Measurements from ENCODE around the gene SELENOF.
A peak's percentile ranks its signal among the peaks of the same experiment; 100 is the strongest.

SELENOF gene

GRCh38 chr1:86913896-86914600 is at the start of gene SELENOF:
Gene SELENOF (minus strand): TSS chr1:86914126. CDS start chr1:86914111, 15 bp downstream.
- H3K4me3 ChIP-seq (replicated peaks; ENCODE audit: low read depth, low read length), result peak within 1 kb of the TSS; percentile 91
- TF ChIP-seq CTCF (IDR thresholded peaks at IDR 0.05; ENCODE audit: low read length, missing control alignments), result no peak
- peak; percentile 100 for DNase-seq (ENCODE audit: low read depth)

- DNase-seq (ENCODE audit: low read depth), result no peak
- TF ChIP-seq CTCF (IDR thresholded peaks at IDR 0.05; ENCODE audit: low read length, missing control alignments), result no peak
- no peak overlapping the region for H3K4me3 ChIP-seq (replicated peaks; ENCODE audit: low read depth, low read length)
These were observed 46.6 kb upstream of the SELENOF start for GRCh38 chr1:86960548-86960947.

GRCh38 chr1:86957221-86957620 is 43.3 kb upstream of the SELENOF start:
- DNase-seq (ENCODE audit: low read depth), result no peak
- TF ChIP-seq CTCF (IDR thresholded peaks at IDR 0.05; ENCODE audit: low read length, missing control alignments), result no peak
- H3K4me3 ChIP-seq (replicated peaks; ENCODE audit: low read depth, low read length), result no peak overlapping the region

- TF ChIP-seq CTCF (IDR thresholded peaks at IDR 0.05; ENCODE audit: low read length, missing control alignments), result no peak
- no peak for DNase-seq (ENCODE audit: low read depth)
- no peak overlapping the region for H3K4me3 ChIP-seq (replicated peaks; ENCODE audit: low read depth, low read length)
These were observed 42.3 kb upstream of the SELENOF start for GRCh38 chr1:86956221-86956620.

- DNase-seq (ENCODE audit: low read depth), result no peak
These were observed 41.8 kb upstream of the SELENOF start for GRCh38 chr1:86955678-86956077.

GRCh38 chr1:86953167-86953566 is 39.2 kb upstream of the SELENOF start:
- DNase-seq (ENCODE audit: low read depth), result no peak
- H3K4me3 ChIP-seq (replicated peaks; ENCODE audit: low read depth, low read length), result peak overlapping the region; percentile 21
- TF ChIP-seq CTCF (IDR thresholded peaks at IDR 0.05; ENCODE audit: low read length, missing control alignments), result no peak

More at GRCh38 chr1:86955678-86956077, 41.8 kb upstream of the SELENOF start:
- TF ChIP-seq CTCF (IDR thresholded peaks at IDR 0.05; ENCODE audit: low read length, missing control alignments), result no peak
- no peak overlapping the region for H3K4me3 ChIP-seq (replicated peaks; ENCODE audit: low read depth, low read length)

- no peak overlapping the region for H3K4me3 ChIP-seq (replicated peaks; ENCODE audit: low read depth, low read length)
- TF ChIP-seq CTCF (IDR thresholded peaks at IDR 0.05; ENCODE audit: low read length, missing control alignments), result no peak
- no peak for DNase-seq (ENCODE audit: low read depth)
These were observed 37.5 kb upstream of the SELENOF start for GRCh38 chr1:86951430-86951829.
